Astrocyte (in vitro differentiated cells and primary cell): ENCODE measurements around the gene ROBO3. TPM values are rescaled to one million over a fixed set of nuclear protein-coding genes. Genes with fewer than 3 reads are reported as not detected.

Source experiments
- DNase-seq: peaks from one replicate; pipeline ENCODE4 v3.0.0-alpha.2; 2010; ENCODE audit warnings: low read depth
- FAIRE-seq: peaks from 2 replicates; lab custom pipeline; 2011; peaks lifted over from hg19 to GRCh38; lab: Jason Lieb, UNC
- H2AFZ ChIP-seq: 2 replicates; pipeline ENCODE4 v1.6.0; 2012; ENCODE audit warnings: low read depth, low read length, inconsistent platforms
- H3K27ac ChIP-seq: 2 replicates; pipeline ENCODE4 v1.5.1; 2011; ENCODE audit warnings: low read depth, low read length, inconsistent platforms
- H3K27me3 ChIP-seq: 2 replicates; pipeline ENCODE4 v1.6.0; 2011; ENCODE audit warnings: low read length, inconsistent platforms; ENCODE audit not compliant: insufficient read depth
- H3K36me3 ChIP-seq: 2 replicates; pipeline ENCODE4 v1.5.1; 2011; ENCODE audit warnings: low read length, inconsistent platforms; ENCODE audit not compliant: insufficient read depth
- H3K4me1 ChIP-seq: 2 replicates; pipeline ENCODE4 v1.5.1; 2011; ENCODE audit warnings: low read length, inconsistent platforms; ENCODE audit not compliant: insufficient read depth
- H3K4me2 ChIP-seq: 2 replicates; pipeline ENCODE4 v1.6.0; 2012; ENCODE audit warnings: low read length, inconsistent platforms
- H3K4me3 ChIP-seq: 2 replicates; pipeline ENCODE4 v1.5.1; 2011; ENCODE audit warnings: low read depth, mild to moderate bottlenecking, low read length, inconsistent platforms; ENCODE audit not compliant: insufficient read depth
- H3K79me2 ChIP-seq: 2 replicates; pipeline ENCODE4 v1.6.0; 2012; ENCODE audit warnings: mild to moderate bottlenecking, low read length, inconsistent platforms; ENCODE audit not compliant: insufficient read depth
- H3K9ac ChIP-seq: 2 replicates; pipeline ENCODE4 v1.6.0; 2012; ENCODE audit warnings: mild to moderate bottlenecking, low read length, inconsistent platforms
- H3K9me3 ChIP-seq: 2 replicates; pipeline ENCODE4 v1.5.1; 2012; ENCODE audit warnings: low read depth, mild to moderate bottlenecking, low read length, inconsistent platforms; ENCODE audit not compliant: insufficient read depth
- H4K20me1 ChIP-seq: 2 replicates; pipeline ENCODE4 v1.6.0; 2012; ENCODE audit warnings: low read length, inconsistent platforms; ENCODE audit not compliant: insufficient read depth
- H3K27ac Mint-ChIP-seq: one replicate; pipeline ENCODE4 v1.8.0; 2021; ENCODE audit warnings: mild to moderate bottlenecking, mixed read lengths; ENCODE audit not compliant: unreplicated experiment
- H3K27me3 Mint-ChIP-seq: one replicate; pipeline ENCODE4 v1.8.0; 2021; ENCODE audit warnings: low read depth, mixed read lengths; ENCODE audit not compliant: unreplicated experiment
- H3K36me3 Mint-ChIP-seq: one replicate; pipeline ENCODE4 v1.8.0; 2021; ENCODE audit warnings: low read depth, mixed read lengths; ENCODE audit not compliant: unreplicated experiment
- H3K4me1 Mint-ChIP-seq: one replicate; pipeline ENCODE4 v1.8.0; 2021; ENCODE audit warnings: low read depth, mixed read lengths; ENCODE audit not compliant: unreplicated experiment
- H3K4me3 Mint-ChIP-seq: one replicate; pipeline ENCODE4 v1.8.0; 2021; ENCODE audit warnings: mild to moderate bottlenecking, moderate library complexity, mixed read lengths; ENCODE audit not compliant: unreplicated experiment
- H3K9me3 Mint-ChIP-seq: one replicate; pipeline ENCODE4 v1.8.0; 2021; ENCODE audit warnings: mild to moderate bottlenecking, mixed read lengths; ENCODE audit not compliant: unreplicated experiment
- EZH2 ChIP-seq: IDR thresholded peaks from 2 replicates; pipeline ENCODE4 v1.6.1; 2012; ENCODE audit warnings: mild to moderate bottlenecking, low read length, inconsistent platforms; ENCODE audit not compliant: insufficient read depth
- total RNA-seq: library from RNA; stranded (reverse); gene quantifications from 2 replicates; pipeline ENCODE4 v1.2.1, GENCODE V29; 2021
- TF ChIP-seq, protein P1 (sequence below): IDR thresholded peaks from 2 replicates; pipeline ENCODE4 v1.5.1; 2011; ENCODE audit warnings: low read depth, mild to moderate bottlenecking, inconsistent platforms, low read length, moderate library complexity; ENCODE audit not compliant: insufficient read depth

Gene ROBO3
- total RNA-seq, 1 donor from 2014 or later = 12.9 TPM

DNA sequence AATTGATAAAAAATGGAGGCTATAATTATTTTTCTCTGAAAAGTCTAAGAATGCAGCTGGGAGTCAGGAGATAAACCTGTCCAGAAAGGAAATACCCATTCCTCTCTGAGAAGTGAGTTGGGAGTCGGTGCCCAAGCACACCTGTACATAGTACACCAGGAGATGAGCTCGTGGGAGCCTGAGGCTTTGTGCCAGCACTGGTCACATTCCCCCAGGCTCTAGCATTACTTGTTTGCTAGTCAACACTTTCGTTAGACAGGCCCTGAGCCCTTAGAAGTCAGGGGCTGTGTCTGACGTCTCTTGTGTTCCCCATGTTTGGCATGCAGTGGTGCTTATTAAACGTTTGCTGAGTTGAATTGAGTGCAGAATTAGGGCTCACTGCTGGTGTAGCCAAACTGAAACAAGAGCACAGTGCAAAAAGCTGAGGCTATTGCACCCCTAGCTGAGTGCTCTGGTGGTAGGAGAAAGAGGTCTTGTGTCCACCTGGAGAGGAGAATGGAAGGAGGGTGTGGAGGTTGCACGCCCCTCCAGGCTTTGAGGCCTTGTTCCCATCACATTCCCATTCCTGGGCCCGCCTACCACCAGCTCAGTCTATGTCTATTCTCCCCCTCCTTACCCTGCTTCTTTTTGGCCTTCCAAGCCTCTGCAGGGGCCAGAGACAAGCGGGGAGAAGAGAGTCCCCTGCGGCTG lies 25.6 kb downstream of the ROBO3 start:
- Histone ChIP-seq H3K27ac (no peak overlapping the region), H3K9ac (no peak overlapping the region), H3K36me3 (no peaks in the 10 kb centered on the region), H3K9me3 (no peaks in the 10 kb centered on the region), H3K4me1 (no peaks in the 10 kb centered on the region), H2AFZ (no peak overlapping the region), H3K4me3 (no peak overlapping the region), H3K79me2 (no peaks in the 10 kb centered on the region), H4K20me1 (no peaks in the 10 kb centered on the region), H3K4me2 (no peak overlapping the region), H3K27me3 (no peaks in the 10 kb centered on the region)
- Mint-ChIP-seq H3K9me3 (no peaks in the 10 kb centered on the region), H3K4me3 (no peak overlapping the region), H3K4me1 (peaks cover 8% of the 10 kb centered on the region), H3K27me3 (peaks cover 57% of the 10 kb centered on the region), H3K27ac (no peak overlapping the region), H3K36me3 (no peaks in the 10 kb centered on the region)
- FAIRE-seq (no peak), DNase-seq (no peak)
- TF ChIP-seq, protein P1, sequence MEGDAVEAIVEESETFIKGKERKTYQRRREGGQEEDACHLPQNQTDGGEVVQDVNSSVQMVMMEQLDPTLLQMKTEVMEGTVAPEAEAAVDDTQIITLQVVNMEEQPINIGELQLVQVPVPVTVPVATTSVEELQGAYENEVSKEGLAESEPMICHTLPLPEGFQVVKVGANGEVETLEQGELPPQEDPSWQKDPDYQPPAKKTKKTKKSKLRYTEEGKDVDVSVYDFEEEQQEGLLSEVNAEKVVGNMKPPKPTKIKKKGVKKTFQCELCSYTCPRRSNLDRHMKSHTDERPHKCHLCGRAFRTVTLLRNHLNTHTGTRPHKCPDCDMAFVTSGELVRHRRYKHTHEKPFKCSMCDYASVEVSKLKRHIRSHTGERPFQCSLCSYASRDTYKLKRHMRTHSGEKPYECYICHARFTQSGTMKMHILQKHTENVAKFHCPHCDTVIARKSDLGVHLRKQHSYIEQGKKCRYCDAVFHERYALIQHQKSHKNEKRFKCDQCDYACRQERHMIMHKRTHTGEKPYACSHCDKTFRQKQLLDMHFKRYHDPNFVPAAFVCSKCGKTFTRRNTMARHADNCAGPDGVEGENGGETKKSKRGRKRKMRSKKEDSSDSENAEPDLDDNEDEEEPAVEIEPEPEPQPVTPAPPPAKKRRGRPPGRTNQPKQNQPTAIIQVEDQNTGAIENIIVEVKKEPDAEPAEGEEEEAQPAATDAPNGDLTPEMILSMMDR = no peak
- no peak for TF ChIP-seq EZH2

DNA sequence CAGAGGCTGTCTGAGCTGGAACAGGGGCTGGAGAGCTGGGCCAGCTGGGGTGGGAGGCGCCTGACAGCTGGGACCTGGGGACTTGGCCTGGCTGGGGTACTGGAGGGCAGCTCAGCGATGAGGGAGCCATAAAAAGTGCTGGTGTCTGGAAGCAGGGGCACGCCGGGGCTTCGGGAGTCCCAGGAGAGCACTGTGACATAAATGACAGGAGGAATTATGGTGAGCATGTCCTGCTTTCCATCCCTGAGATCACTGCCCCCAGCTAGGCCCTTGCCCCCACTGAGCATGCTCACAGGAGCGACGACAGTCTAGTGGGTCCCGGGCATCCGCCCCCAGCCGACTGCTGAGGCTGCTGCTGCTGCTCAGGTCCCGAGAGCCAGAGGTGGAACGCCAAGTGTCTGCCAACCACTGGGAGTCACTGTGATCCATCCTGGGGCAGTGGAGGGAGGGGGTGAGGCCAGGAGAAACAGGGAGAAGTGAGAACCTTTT lies 26.2 kb downstream of the ROBO3 start:
- H2AFZ ChIP-seq = no peak overlapping the region
- no peak for FAIRE-seq

More for the DNA sequence above, 26.2 kb downstream of the ROBO3 start:
- H3K9me3 ChIP-seq = no peaks in the 10 kb centered on the region
- DNase-seq = no peak
- no peaks in the 10 kb centered on the region for H4K20me1 ChIP-seq
- no peak overlapping the region for H3K4me2 ChIP-seq
- Mint-ChIP-seq H3K4me1 (peaks cover 8% of the 10 kb centered on the region), H3K4me3 (no peak overlapping the region), H3K27me3 (peaks cover 57% of the 10 kb centered on the region), H3K27ac (no peak overlapping the region), H3K36me3 (no peaks in the 10 kb centered on the region), H3K9me3 (no peaks in the 10 kb centered on the region)
- TF ChIP-seq, protein P1 = no peak
- no peak for TF ChIP-seq EZH2
- H3K4me3 ChIP-seq = no peak overlapping the region
- H3K9ac ChIP-seq = no peak overlapping the region
- H3K36me3 ChIP-seq = no peaks in the 10 kb centered on the region
- H3K27ac ChIP-seq = no peak overlapping the region
- no peaks in the 10 kb centered on the region for H3K27me3 ChIP-seq
- no peaks in the 10 kb centered on the region for H3K79me2 ChIP-seq
- H3K4me1 ChIP-seq = peaks cover 5% of the 10 kb centered on the region
